ENCODE measurements around the gene MED12L.
"Not testable (repeated sequence)": the region's sequence is repeated elsewhere in the genome, so short reads cannot be mapped to it uniquely, and the experiment has no call there.

The MED12L gene

GRCh38 chr3:151052756-151053155 lies 32.7 kb upstream of the MED12L start:
- no peak for DNase-seq (ENCODE audit: extremely low spot score)
- ChIA-PET POLR2A (no interaction called here), CTCF (no interaction called here)
- no peak for TF ChIP-seq CTCF (IDR thresholded peaks at IDR 0.05; ENCODE audit: control extremely low read depth, extremely low read depth, low read depth, missing control alignments)

GRCh38 chr3:151058740-151059139 lies 26.7 kb upstream of the MED12L start:
- TF ChIP-seq CTCF (IDR thresholded peaks at IDR 0.05; ENCODE audit: control extremely low read depth, extremely low read depth, low read depth, missing control alignments) = no peak
- no peak for DNase-seq (ENCODE audit: extremely low spot score)
- POLR2A ChIA-PET = no interaction called here
- CTCF ChIA-PET = no interaction called here

- ChIA-PET CTCF (no interaction called here), POLR2A (no interaction called here)
- DNase-seq (ENCODE audit: extremely low spot score) = no peak
- TF ChIP-seq CTCF (IDR thresholded peaks at IDR 0.05; ENCODE audit: control extremely low read depth, extremely low read depth, low read depth, missing control alignments) = no peak
Measured at GRCh38 chr3:151062611-151063010, 22.9 kb upstream of the MED12L start.

- POLR2A ChIA-PET = no interaction called here
Measured at GRCh38 chr3:151067158-151067557, 18.3 kb upstream of the MED12L start.

GRCh38 chr3:151072842-151073241 lies 12.6 kb upstream of the MED12L start:
- POLR2A ChIA-PET; DNase-seq (ENCODE audit: extremely low spot score): not testable (repeated sequence)
- CTCF ChIA-PET = interaction anchor here (0.9 to 1.1 kb wide), 2 partner anchors 10 to 73 kb away, joined by 3 to 4 read pairs; no protein-coding TSS in a partner anchor

More at GRCh38 chr3:151067158-151067557, 18.3 kb upstream of the MED12L start:
- CTCF ChIA-PET = interaction anchor here (1.1 to 1.2 kb wide), 3 partner anchors 10 to 165 kb away, joined by 3 to 4 read pairs (median 3); no protein-coding TSS in a partner anchor
- TF ChIP-seq CTCF (IDR thresholded peaks at IDR 0.05; ENCODE audit: control extremely low read depth, extremely low read depth, low read depth, missing control alignments) = no peak
- DNase-seq (ENCODE audit: extremely low spot score) = peak; percentile 18

- DNase-seq (ENCODE audit: extremely low spot score) = no peak
- POLR2A ChIA-PET = no interaction called here
- CTCF ChIA-PET = interaction anchor here (1.9 kb wide), 1 partner anchor 10 kb away, joined by 7 read pairs; no protein-coding TSS in a partner anchor
- TF ChIP-seq CTCF (IDR thresholded peaks at IDR 0.05; ENCODE audit: control extremely low read depth, extremely low read depth, low read depth, missing control alignments) = no peak
Measured at GRCh38 chr3:151074256-151074655, 11.2 kb upstream of the MED12L start.

- ChIA-PET POLR2A (no interaction called here), CTCF (interaction anchor here (1.3 to 1.9 kb wide), 3 partner anchors 8 to 12 kb away, joined by 3 to 7 read pairs (median 4); no protein-coding TSS in a partner anchor)
- DNase-seq (ENCODE audit: extremely low spot score) = no peak
- TF ChIP-seq CTCF (IDR thresholded peaks at IDR 0.05; ENCODE audit: control extremely low read depth, extremely low read depth, low read depth, missing control alignments) = no peak
Measured at GRCh38 chr3:151075869-151076562, 9.4 kb upstream of the MED12L start.

All from GM10248 (cell line).